Ascending aorta (tissue), 2 donors: Measurements from ENCODE around the gene KCNH8. TPM values are rescaled to one million over a fixed set of nuclear protein-coding genes. Genes with fewer than 3 reads are reported as not detected.

Experiments used
- DNase-seq, 2 donors: peaks; one replicate each; pipeline ENCODE4 v3.0.0-alpha.2; 2019; ENCODE audit warnings: low spot score in 2 of 2
- H3K27ac ChIP-seq, 2 donors: fragments of 200-600 bp; sonication (generic); one replicate each; pipeline ENCODE4 v1.5.1; 2016 to 2017; ENCODE audit warnings: mild to moderate bottlenecking in 1 of 2
- H3K27me3 ChIP-seq: fragments of 200-600 bp; sonication (generic); one replicate; pipeline ENCODE4 v1.5.1; 2017
- H3K36me3 ChIP-seq, 2 donors: fragments of 200-600 bp; sonication (generic); one replicate each; pipeline ENCODE4 v1.5.1; 2016
- H3K4me1 ChIP-seq, 2 donors: fragments of 200-600 bp; sonication (generic); one replicate each; pipeline ENCODE4 v1.5.1; 2016 to 2017; ENCODE audit warnings: mild to moderate bottlenecking in 1 of 2
- H3K4me3 ChIP-seq, 2 donors: fragments of 200-600 bp; sonication (generic); one replicate each; pipeline ENCODE4 v1.5.1; 2016 to 2017; ENCODE audit warnings: mild to moderate bottlenecking in 1 of 2
- H3K9me3 ChIP-seq, 2 donors: fragments of 200-600 bp; sonication (generic); one replicate each; pipeline ENCODE4 v1.5.1; 2016
- CTCF ChIP-seq, 3 experiments: fragments of 200-600 bp in 2 of 3; fragments of 450-650 bp in 1 of 3; sonication (generic) in 2 of 3; IDR thresholded peaks; one replicate each; pipeline ENCODE4 v1.5.1; 2016 to 2019; ENCODE audit warnings: antibody characterized with exemption in 3 of 3, mild to moderate bottlenecking in 1 of 3, moderate library complexity in 1 of 3
- intact Hi-C: fragments of 100-400 bp; cut with DNase I; formaldehyde crosslinking; loops from one replicate; pipeline ENCODE4 v1.15.1; 2023
- total RNA-seq: library from RNA; depleted of rRNA; stranded (reverse); fragments of >200 nt; gene quantifications from one replicate; pipeline ENCODE4 v1.1.0, GENCODE V29; 2016

The KCNH8 gene
- total RNA-seq, 1 donor from 2014 or later: not detected

GRCh38 chr3:19522305-19522704, 374.0 kb downstream of the KCNH8 start:
- intact Hi-C loops: no loop called here
- no peak for DNase-seq
- H3K36me3 ChIP-seq: no peaks in the 10 kb centered on the region
- H3K4me1 ChIP-seq: no peaks in the 10 kb centered on the region
- TF ChIP-seq CTCF (IDR thresholded peaks at IDR 0.05): no peak
- H3K27ac ChIP-seq: no peak overlapping the region
- H3K4me3 ChIP-seq: no peak overlapping the region
- H3K27me3 ChIP-seq: no peaks in the 10 kb centered on the region
- no peaks in the 10 kb centered on the region for H3K9me3 ChIP-seq

- intact Hi-C loops: no loop called here
- H3K36me3 ChIP-seq: no peaks in the 10 kb centered on the region
- H3K4me1 ChIP-seq: no peaks in the 10 kb centered on the region
- no peaks in the 10 kb centered on the region for H3K9me3 ChIP-seq
- no peak for TF ChIP-seq CTCF (IDR thresholded peaks at IDR 0.05)
- H3K27me3 ChIP-seq: no peaks in the 10 kb centered on the region
- no peak overlapping the region for H3K27ac ChIP-seq
- no peak for DNase-seq
- H3K4me3 ChIP-seq: no peak overlapping the region
These were observed 377.8 kb downstream of the KCNH8 start for GRCh38 chr3:19526071-19526470.

GRCh38 chr3:19527746-19528145, 379.4 kb downstream of the KCNH8 start:
- H3K27me3 ChIP-seq: no peaks in the 10 kb centered on the region
- H3K36me3 ChIP-seq: no peaks in the 10 kb centered on the region
- no peak for DNase-seq
- no peak overlapping the region for H3K27ac ChIP-seq
- H3K9me3 ChIP-seq: no peaks in the 10 kb centered on the region
- TF ChIP-seq CTCF (IDR thresholded peaks at IDR 0.05): no peak
- H3K4me3 ChIP-seq: no peak overlapping the region
- no peaks in the 10 kb centered on the region for H3K4me1 ChIP-seq
- intact Hi-C loops: no loop called here

DNA sequence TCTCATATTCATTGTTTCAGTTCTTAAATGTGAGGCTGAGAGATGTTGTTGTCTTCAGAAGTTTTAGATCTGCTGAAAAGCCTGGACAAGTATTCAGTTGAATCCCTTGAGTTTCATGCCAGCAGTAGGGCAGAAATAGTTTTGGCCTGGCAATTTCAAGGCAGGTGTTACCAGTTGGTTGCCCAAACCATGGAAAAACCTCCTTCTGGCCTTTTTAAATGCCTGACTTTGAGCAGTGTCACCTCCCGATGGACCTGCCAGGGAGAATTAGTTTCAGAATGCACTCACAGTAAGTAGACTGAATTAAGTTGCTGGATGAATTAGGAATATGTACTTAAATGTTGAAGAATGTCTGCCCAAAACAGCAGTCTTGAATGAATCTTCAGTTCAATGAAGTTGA, 383.1 kb downstream of the KCNH8 start:
- Histone ChIP-seq H3K4me1 (peaks cover 0 to 14% of the 10 kb centered on the region in 2 donors), H3K4me3 (no peak overlapping the region), H3K9me3 (no peaks in the 10 kb centered on the region), H3K27ac (no peak overlapping the region), H3K36me3 (no peaks in the 10 kb centered on the region), H3K27me3 (no peaks in the 10 kb centered on the region)
- intact Hi-C loops: no loop called here
- no peak for TF ChIP-seq CTCF (IDR thresholded peaks at IDR 0.05)
- DNase-seq: no peak

- no peak for TF ChIP-seq CTCF (IDR thresholded peaks at IDR 0.05)
- intact Hi-C loops: loop anchor here (10.0 kb wide), 2 partner anchors 395 to 475 kb away; partner anchors contain the start of gene KCNH8
- no peak overlapping the region for H3K4me3 ChIP-seq
- no peaks in the 10 kb centered on the region for H3K9me3 ChIP-seq
- no peak for DNase-seq
- no peaks in the 10 kb centered on the region for H3K27me3 ChIP-seq
- no peaks in the 10 kb centered on the region for H3K36me3 ChIP-seq
- no peak overlapping the region for H3K27ac ChIP-seq
- H3K4me1 ChIP-seq: peaks cover 0 to 9% of the 10 kb centered on the region in 2 donors
These were observed 391.4 kb downstream of the KCNH8 start for GRCh38 chr3:19539518-19540392.
